Measurements from ENCODE around the gene VASP. TPM values are rescaled to one million over a fixed set of nuclear protein-coding genes. Genes with fewer than 3 reads are reported as not detected.

Gene VASP
- total and polyA plus RNA-seq, 2 experiments from 2014 or later: 60.3 to 147 TPM

GRCh38 chr19:45517641-45518468, 10.6 kb downstream of the VASP start:
- no peak overlapping the region; the same call in 1 of the 2 replicates for H3K27ac ChIP-seq (ENCODE audit: low read depth)
- Mint-ChIP-seq H3K36me3 (ENCODE audit: low read depth) (peaks cover 32% of the 10 kb centered on the region), H3K27ac (no peak overlapping the region), H3K4me1 (peaks cover 7% of the 10 kb centered on the region; the same call in 2 of the 3 replicates), H3K9me3 (no peaks in the 10 kb centered on the region; the same call in 2 of the 3 replicates), H3K27me3 (ENCODE audit: insufficient read depth, low read depth, poor library complexity) (peaks cover 11% of the 10 kb centered on the region), H3K4me3 (no peak overlapping the region)
- TF ChIP-seq, protein P1, sequence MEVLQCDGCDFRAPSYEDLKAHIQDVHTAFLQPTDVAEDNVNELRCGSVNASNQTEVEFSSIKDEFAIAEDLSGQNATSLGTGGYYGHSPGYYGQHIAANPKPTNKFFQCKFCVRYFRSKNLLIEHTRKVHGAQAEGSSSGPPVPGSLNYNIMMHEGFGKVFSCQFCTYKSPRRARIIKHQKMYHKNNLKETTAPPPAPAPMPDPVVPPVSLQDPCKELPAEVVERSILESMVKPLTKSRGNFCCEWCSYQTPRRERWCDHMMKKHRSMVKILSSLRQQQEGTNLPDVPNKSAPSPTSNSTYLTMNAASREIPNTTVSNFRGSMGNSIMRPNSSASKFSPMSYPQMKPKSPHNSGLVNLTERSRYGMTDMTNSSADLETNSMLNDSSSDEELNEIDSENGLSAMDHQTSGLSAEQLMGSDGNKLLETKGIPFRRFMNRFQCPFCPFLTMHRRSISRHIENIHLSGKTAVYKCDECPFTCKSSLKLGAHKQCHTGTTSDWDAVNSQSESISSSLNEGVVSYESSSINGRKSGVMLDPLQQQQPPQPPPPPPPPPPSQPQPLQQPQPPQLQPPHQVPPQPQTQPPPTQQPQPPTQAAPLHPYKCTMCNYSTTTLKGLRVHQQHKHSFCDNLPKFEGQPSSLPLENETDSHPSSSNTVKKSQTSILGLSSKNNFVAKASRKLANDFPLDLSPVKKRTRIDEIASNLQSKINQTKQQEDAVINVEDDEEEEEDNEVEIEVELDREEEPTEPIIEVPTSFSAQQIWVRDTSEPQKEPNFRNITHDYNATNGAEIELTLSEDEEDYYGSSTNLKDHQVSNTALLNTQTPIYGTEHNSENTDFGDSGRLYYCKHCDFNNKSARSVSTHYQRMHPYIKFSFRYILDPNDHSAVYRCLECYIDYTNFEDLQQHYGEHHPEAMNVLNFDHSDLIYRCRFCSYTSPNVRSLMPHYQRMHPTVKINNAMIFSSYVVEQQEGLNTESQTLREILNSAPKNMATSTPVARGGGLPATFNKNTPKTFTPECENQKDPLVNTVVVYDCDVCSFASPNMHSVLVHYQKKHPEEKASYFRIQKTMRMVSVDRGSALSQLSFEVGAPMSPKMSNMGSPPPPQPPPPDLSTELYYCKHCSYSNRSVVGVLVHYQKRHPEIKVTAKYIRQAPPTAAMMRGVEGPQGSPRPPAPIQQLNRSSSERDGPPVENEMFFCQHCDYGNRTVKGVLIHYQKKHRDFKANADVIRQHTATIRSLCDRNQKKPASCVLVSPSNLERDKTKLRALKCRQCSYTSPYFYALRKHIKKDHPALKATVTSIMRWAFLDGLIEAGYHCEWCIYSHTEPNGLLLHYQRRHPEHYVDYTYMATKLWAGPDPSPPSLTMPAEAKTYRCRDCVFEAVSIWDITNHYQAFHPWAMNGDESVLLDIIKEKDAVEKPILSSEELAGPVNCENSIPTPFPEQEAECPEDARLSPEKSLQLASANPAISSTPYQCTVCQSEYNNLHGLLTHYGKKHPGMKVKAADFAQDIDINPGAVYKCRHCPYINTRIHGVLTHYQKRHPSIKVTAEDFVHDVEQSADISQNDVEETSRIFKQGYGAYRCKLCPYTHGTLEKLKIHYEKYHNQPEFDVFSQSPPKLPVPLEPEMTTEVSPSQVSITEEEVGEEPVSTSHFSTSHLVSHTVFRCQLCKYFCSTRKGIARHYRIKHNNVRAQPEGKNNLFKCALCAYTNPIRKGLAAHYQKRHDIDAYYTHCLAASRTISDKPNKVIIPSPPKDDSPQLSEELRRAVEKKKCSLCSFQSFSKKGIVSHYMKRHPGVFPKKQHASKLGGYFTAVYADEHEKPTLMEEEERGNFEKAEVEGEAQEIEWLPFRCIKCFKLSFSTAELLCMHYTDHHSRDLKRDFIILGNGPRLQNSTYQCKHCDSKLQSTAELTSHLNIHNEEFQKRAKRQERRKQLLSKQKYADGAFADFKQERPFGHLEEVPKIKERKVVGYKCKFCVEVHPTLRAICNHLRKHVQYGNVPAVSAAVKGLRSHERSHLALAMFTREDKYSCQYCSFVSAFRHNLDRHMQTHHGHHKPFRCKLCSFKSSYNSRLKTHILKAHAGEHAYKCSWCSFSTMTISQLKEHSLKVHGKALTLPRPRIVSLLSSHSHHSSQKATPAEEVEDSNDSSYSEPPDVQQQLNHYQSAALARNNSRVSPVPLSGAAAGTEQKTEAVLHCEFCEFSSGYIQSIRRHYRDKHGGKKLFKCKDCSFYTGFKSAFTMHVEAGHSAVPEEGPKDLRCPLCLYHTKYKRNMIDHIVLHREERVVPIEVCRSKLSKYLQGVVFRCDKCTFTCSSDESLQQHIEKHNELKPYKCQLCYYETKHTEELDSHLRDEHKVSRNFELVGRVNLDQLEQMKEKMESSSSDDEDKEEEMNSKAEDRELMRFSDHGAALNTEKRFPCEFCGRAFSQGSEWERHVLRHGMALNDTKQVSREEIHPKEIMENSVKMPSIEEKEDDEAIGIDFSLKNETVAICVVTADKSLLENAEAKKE (CRISPR knock-in tag; IDR thresholded peaks at IDR 0.05): no peak
- TF ChIP-seq CREB1 (CRISPR knock-in tag; IDR thresholded peaks at IDR 0.05; ENCODE audit: low read depth) (no peak), ZNF114 (CRISPR knock-in tag; IDR thresholded peaks at IDR 0.05) (no peak), CTCF (conservative IDR thresholded peaks at IDR 0.05; ENCODE audit: low read depth in 2 of 2) (no peak), STAT1 (IDR thresholded peaks at IDR 0.05; ENCODE audit: unreplicated experiment) (no peak), JUNB (IDR thresholded peaks at IDR 0.05; ENCODE audit: unreplicated experiment) (no peak), EZH2 (IDR thresholded peaks at IDR 0.05; ENCODE audit: low read depth, unreplicated experiment) (no peak), POLR2AphosphoS5 (IDR thresholded peaks at IDR 0.05; ENCODE audit: low read depth) (no peak), NANOG (IDR thresholded peaks at IDR 0.05; ENCODE audit: borderline replicate concordance) (no peak), ETS1 (IDR thresholded peaks at IDR 0.05) (no peak)
- TF ChIP-seq, protein P2, sequence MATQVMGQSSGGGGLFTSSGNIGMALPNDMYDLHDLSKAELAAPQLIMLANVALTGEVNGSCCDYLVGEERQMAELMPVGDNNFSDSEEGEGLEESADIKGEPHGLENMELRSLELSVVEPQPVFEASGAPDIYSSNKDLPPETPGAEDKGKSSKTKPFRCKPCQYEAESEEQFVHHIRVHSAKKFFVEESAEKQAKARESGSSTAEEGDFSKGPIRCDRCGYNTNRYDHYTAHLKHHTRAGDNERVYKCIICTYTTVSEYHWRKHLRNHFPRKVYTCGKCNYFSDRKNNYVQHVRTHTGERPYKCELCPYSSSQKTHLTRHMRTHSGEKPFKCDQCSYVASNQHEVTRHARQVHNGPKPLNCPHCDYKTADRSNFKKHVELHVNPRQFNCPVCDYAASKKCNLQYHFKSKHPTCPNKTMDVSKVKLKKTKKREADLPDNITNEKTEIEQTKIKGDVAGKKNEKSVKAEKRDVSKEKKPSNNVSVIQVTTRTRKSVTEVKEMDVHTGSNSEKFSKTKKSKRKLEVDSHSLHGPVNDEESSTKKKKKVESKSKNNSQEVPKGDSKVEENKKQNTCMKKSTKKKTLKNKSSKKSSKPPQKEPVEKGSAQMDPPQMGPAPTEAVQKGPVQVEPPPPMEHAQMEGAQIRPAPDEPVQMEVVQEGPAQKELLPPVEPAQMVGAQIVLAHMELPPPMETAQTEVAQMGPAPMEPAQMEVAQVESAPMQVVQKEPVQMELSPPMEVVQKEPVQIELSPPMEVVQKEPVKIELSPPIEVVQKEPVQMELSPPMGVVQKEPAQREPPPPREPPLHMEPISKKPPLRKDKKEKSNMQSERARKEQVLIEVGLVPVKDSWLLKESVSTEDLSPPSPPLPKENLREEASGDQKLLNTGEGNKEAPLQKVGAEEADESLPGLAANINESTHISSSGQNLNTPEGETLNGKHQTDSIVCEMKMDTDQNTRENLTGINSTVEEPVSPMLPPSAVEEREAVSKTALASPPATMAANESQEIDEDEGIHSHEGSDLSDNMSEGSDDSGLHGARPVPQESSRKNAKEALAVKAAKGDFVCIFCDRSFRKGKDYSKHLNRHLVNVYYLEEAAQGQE (IDR thresholded peaks at IDR 0.05; ENCODE audit: unreplicated experiment): no peak
- H3K79me2 ChIP-seq (replicated peaks; ENCODE audit: insufficient read depth): peaks cover 53% of the 10 kb centered on the region
- no peaks in the 10 kb centered on the region for H3K9me2 ChIP-seq (ENCODE audit: insufficient read depth)
- no peak for DNase-seq (ENCODE audit: low spot score)
- ATAC-seq: no peak
- no peak overlapping the region for H2AFZ ChIP-seq
- H3K4me1 ChIP-seq (ENCODE audit: insufficient read depth): peaks cover 4% of the 10 kb centered on the region; the same call in 1 of the 2 replicates
- peaks cover 44% of the 10 kb centered on the region for H4K20me1 ChIP-seq (replicated peaks; ENCODE audit: insufficient read depth)
- no peak overlapping the region for H3K4me2 ChIP-seq
- H3K27me3 ChIP-seq (ENCODE audit: insufficient read depth): no peaks in the 10 kb centered on the region
- no peak overlapping the region for H3K4me3 ChIP-seq
- H3K36me3 ChIP-seq (ENCODE audit: insufficient read depth): peaks cover 7% of the 10 kb centered on the region
- 0 out of 2 replicates have a peak, but pooled peaks cover 10% of the 10 kb centered on the region for H3F3A ChIP-seq (replicated peaks; ENCODE audit: low read depth)

Data from GM23338 (cell line).